HG02885 (cell line): Measurements from ENCODE around the gene GOLGA8B.
A peak's percentile ranks its signal among the peaks of the same experiment; 100 is the strongest.
"Not testable (repeated sequence)": the region's sequence is repeated elsewhere in the genome, so short reads cannot be mapped to it uniquely, and the experiment has no call there.

ENCODE experiments used
- ATAC-seq: cut with Tn5 transposase; IDR thresholded peaks from one replicate; pipeline ENCODE4 v1.9.1; 2021; ENCODE audit warnings: mild to moderate bottlenecking; ENCODE audit not compliant: unreplicated experiment, poor library complexity

Gene GOLGA8B

GRCh38 chr15:34567174-34567573 lies 16.3 kb downstream of the GOLGA8B start:
- ATAC-seq: not testable (repeated sequence)

DNA sequence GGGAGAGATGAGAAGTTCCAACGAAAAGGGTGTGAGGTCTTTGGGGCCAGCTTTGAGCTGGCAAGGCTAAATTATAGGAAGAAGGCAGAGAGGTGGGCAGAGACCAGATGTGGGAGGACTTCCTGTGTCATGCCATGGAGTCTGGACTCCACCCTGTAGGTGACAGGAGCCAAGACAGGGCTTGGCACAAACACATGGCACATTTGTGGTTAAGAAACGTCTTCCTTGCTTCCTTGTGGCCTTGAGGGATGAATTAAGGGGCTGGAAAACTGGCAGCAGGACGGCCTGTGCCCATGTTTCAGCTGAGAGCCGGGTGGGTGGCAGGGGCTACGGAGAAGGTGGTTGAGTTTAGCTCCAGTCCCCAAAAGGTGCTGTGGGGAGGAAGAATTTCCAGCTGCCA lies 18.7 kb downstream of the GOLGA8B start:
- ATAC-seq: not testable (repeated sequence)

DNA sequence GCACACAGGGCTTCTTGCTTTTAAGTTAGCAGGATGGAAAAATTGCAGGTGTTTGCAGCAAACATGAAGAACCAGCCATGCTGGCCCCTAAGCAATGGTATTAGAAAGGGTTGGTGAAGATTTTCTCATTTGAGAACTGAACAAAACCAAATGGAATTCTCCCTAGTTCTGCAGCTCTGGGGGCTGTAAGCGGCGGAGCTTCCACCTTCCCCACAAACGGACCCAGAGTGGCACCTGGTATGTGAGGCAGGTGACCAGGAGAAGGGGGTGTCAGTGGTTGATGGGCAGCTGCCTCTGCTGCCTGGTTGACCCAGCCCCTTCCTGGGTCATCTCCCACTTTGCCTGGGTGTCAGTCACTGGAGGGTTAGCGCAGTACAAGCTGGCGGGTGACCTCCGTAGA lies 22.6 kb downstream of the GOLGA8B start:
- not testable (repeated sequence) for ATAC-seq

DNA sequence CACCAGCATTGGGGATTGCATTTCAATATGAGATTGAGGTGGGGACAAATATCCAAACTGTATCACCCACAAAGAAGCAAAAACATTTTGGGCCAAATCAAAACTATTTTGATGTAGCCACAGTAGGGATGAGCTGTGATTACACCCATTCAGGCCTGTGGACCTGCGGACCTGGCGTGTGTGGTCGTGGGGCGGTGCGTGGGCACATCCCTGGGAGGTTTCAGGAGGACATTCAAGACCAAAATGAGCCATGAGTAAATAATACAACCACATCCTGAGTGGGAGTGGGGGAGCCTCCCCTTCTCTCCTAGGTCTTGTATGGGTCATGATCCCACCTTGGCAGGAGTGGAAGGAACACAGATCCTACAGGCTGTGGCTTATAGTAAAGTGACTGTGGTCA lies 23.7 kb downstream of the GOLGA8B start:
- ATAC-seq: not testable (repeated sequence)

- not testable (repeated sequence) for ATAC-seq
These were observed 28.3 kb downstream of the GOLGA8B start for GRCh38 chr15:34555162-34555561.

DNA sequence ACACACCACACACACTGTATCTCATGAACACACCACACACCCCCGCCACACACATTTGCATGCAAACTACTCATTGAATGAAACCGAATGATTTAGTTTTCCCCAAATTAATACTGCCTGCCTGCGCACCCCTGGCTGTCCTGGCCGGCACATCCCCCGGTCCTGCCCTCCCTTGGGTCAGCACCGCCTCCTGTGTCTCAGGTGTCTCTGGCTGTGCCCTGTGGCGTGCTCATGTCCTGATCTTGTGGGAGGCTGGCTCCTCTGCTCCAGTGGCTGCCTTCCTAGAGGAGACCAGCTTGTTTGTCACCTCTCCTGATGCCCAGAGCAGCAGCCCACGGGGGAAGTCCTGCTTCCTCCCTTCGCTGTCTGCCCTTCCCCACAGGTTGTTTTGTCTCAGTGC lies 28.7 kb downstream of the GOLGA8B start:
- not testable (repeated sequence) for ATAC-seq

DNA sequence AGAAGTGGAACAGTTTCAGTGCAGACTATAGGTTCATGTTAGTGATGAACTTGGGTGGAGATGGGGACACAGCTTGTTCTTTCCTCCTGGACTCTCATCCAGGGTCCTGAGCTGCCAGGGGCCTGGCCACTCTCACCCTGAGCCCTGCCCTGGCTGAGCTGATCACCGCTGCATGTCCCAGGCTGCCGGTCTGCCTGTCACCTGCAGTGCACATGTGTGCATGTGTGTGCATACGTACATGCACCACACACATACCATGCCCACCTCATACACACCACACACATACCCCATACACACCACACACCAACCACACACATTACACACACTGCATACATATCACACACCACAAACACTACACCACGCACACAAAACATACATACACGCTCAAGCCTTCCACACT lies 29.3 kb downstream of the GOLGA8B start:
- ATAC-seq: not testable (repeated sequence)

GRCh38 chr15:34550129-34550528 lies 33.3 kb downstream of the GOLGA8B start:
- peak; percentile 56 for ATAC-seq

GRCh38 chr15:34549381-34549809 lies 34.1 kb downstream of the GOLGA8B start:
- ATAC-seq: peak; percentile 75

DNA sequence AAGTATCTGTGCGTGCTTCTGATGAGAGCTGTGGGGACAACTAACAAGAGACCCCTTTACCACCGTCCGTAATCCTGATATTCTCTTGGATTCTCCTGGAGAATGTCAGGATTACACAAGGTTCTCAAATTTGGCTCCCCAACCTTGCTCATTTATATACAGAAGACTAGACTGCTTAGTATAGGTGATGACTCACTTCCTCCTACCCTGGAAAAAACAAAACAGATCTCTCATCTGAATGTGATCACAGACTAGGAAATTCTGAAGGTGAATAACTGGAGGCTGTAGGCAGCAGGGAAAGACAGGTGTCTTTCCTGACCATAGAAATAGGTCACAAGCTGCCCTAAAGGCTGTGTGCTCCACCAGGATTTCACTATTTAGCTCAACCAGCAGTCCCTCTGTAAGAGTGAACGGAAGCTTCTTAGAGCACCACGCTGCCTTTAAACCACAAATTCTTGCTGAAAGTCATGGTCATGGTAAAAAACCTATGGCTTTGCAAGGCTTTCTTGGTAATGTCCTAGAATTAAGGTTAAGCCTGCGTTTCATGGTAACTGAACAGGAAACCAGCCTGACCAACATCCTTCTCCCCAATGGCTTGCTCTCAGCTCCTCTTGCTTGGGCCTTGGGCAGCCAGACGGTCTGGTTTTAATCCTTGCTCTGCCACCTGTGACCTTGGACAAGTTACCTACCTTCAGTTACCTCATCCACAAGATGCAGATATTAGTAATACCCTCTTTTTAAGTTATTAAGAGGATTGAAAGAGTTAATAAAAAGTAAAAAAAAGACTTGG lies 39.4 kb downstream of the GOLGA8B start:
- not testable (repeated sequence) for ATAC-seq

GRCh38 chr15:34535857-34536256 lies 47.6 kb downstream of the GOLGA8B start:
- not testable (repeated sequence) for ATAC-seq
